ENCODE measurements around the gene TMEM51.
A peak's percentile ranks its signal among the peaks of the same experiment; 100 is the strongest.
"Not testable (repeated sequence)": the region's sequence is repeated elsewhere in the genome, so short reads cannot be mapped to it uniquely, and the experiment has no call there.

The TMEM51 gene

GRCh38 chr1:15134285-15134684 is 19.3 kb upstream of the TMEM51 start:
- Histone ChIP-seq H3K4me3 (no peak overlapping the region), H3K27ac (no peak overlapping the region), H3K27me3 (no peaks in the 10 kb centered on the region), H3K9me3 (replicated peaks in 1 of 11) (peaks cover 0 to 13% (median 7%) of the 10 kb centered on the region in 11 experiments; a peak in 8 of 22 replicates), H3K4me1 (peaks cover 0 to 31% (median 3%) of the 10 kb centered on the region in 10 experiments; a peak in 16 of 20 replicates), H4K20me1 (no peaks in the 10 kb centered on the region), H3K9ac (no peak overlapping the region), H3K4me2 (no peak overlapping the region), H3K36me3 (no peaks in the 10 kb centered on the region)
- TF ChIP-seq Cebpa-rat (IDR thresholded peaks at IDR 0.05): no peak

GRCh38 chr1:15135604-15136003 is 17.9 kb upstream of the TMEM51 start:
- Histone ChIP-seq H3K4me2 (peak overlapping the region in 1 of 11 experiments; percentile 16; a peak in 1 of 22 replicates), H3K4me1 (peaks cover 0 to 40% (median 0%) of the 10 kb centered on the region in 10 experiments; a peak in 7 of 20 replicates)
- not testable (repeated sequence) for H3K27me3 ChIP-seq; H3K4me3 ChIP-seq; H3K36me3 ChIP-seq; H3K27ac ChIP-seq; H3K9me3 ChIP-seq (replicated peaks in 1 of 11); H3K9ac ChIP-seq; H4K20me1 ChIP-seq

DNA sequence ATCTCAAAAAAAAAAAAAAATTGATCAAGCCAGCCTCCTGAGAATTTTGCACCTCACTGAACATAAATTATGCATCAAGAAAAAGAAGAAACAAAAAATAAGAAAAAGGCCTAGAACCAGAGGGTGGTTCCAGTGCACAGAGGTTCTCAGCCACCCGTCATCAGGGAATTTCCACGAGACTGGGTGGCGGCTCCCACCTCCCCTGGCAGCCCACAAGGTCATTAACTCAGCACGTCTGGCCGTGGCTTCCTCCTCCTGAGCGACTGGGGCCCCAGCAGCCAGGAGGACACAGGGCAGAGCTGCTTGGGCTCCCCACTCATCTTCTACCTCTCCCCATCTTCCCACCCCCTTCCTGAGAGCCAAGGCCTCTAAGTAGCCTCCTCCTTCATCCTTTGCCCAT is 15.7 kb upstream of the TMEM51 start:
- H3K4me1 ChIP-seq: peaks cover 15 to 63% (median 19%) of the 10 kb centered on the region in 10 experiments
- peaks cover 0 to 5% (median 0%) of the 10 kb centered on the region in 11 experiments; a peak in 1 of 22 replicates for H3K9me3 ChIP-seq (replicated peaks in 1 of 11)
- peak overlapping the region in 1 of 11 experiments; percentile 25; a peak in 1 of 22 replicates for H3K27ac ChIP-seq
- H3K36me3 ChIP-seq: no peaks in the 10 kb centered on the region
- no peak overlapping the region for H3K9ac ChIP-seq
- H3K4me2 ChIP-seq: peak overlapping the region in 3 of 11 experiments; percentile 57 to 84 (median 57); a peak in 6 of 22 replicates
- H3K27me3 ChIP-seq: no peaks in the 10 kb centered on the region
- TF ChIP-seq Cebpa-rat (IDR thresholded peaks at IDR 0.05): no peak
- no peak overlapping the region for H3K4me3 ChIP-seq
- no peaks in the 10 kb centered on the region for H4K20me1 ChIP-seq

GRCh38 chr1:15139654-15140350 is 13.7 kb upstream of the TMEM51 start:
- Histone ChIP-seq H3K4me3 (no peak overlapping the region), H3K9ac (no peak overlapping the region), H4K20me1 (no peaks in the 10 kb centered on the region), H3K9me3 (replicated peaks in 1 of 11) (no peaks in the 10 kb centered on the region; a peak in 1 of 22 replicates), H3K4me1 (peaks cover 15 to 73% (median 19%) of the 10 kb centered on the region in 10 experiments), H3K27ac (no peak overlapping the region), H3K36me3 (no peaks in the 10 kb centered on the region), H3K4me2 (peak overlapping the region in 2 of 11 experiments; percentile 84 to 86; a peak in 3 of 22 replicates), H3K27me3 (no peaks in the 10 kb centered on the region)
- no peak for TF ChIP-seq Cebpa-rat (IDR thresholded peaks at IDR 0.05)

DNA sequence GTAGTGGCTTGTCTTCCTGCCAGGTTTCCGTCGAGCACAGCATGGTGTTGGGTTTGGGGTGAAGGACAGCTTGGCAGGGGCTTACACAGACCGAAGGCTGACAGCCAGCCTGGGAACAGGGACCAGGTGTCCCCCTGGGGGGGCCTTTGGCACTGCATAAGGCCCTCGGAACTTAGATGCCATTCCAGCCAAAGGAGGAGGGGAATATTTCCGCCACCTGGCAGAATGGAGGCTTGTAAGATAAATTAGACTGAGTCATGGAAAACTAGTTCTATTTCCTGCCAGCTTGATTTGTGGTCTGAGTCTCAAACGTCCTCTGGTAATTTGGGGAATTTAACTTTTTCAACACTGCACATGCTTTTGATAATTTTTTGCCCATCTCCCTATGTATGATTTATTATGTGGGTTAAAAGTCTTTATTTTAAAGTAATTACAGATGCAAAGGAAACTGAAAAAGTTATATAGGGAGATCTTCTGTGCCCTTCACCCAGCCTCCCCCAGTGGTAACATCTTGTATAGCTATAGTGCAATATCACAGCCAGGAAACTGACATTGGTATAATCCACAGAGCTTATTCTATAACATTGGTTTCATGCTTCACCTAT is 11.5 kb upstream of the TMEM51 start:
- no peaks in the 10 kb centered on the region for H4K20me1 ChIP-seq
- no peaks in the 10 kb centered on the region; a peak in 1 of 22 replicates for H3K9me3 ChIP-seq (replicated peaks in 1 of 11)
- peak overlapping the region; percentile 50 to 86 (median 66) for H3K4me2 ChIP-seq
- peaks cover 15 to 71% (median 19%) of the 10 kb centered on the region in 10 experiments for H3K4me1 ChIP-seq
- H3K9ac ChIP-seq: peak overlapping the region in 1 of 11 experiments; percentile 14; a peak in 2 of 22 replicates
- no peak for TF ChIP-seq Cebpa-rat (IDR thresholded peaks at IDR 0.05)
- H3K27ac ChIP-seq: peak overlapping the region in 10 of 11 experiments; percentile 21 to 57 (median 44); a peak in 15 of 22 replicates
- no peaks in the 10 kb centered on the region for H3K36me3 ChIP-seq
- no peaks in the 10 kb centered on the region for H3K27me3 ChIP-seq
- no peak overlapping the region for H3K4me3 ChIP-seq

DNA sequence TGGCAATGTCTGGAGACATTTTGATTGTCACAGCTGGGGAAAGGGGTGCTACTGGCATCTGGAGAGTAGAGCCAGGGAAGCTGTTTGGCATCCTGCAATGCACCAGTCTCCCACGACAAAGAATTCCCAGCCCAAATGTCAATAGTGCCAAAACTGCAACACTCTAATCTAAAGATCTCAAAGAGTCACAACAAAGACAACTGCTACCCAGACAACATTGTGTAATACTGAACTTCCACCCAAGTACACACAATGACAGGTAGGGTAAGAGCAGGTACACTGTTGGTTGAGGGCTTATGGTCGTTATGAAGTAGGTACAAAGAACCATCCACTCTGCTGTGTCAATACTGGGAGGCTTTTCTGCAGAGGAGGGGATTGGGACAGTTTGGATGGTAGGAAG is 8.2 kb upstream of the TMEM51 start:
- H3K36me3 ChIP-seq: no peaks in the 10 kb centered on the region
- H3K9me3 ChIP-seq (replicated peaks in 1 of 11): no peaks in the 10 kb centered on the region; a peak in 1 of 22 replicates
- no peak for TF ChIP-seq Cebpa-rat (IDR thresholded peaks at IDR 0.05)
- H3K27me3 ChIP-seq: peaks cover 0 to 5% (median 3%) of the 10 kb centered on the region in 11 experiments; a peak in 9 of 22 replicates
- H3K4me1 ChIP-seq: peaks cover 15 to 59% (median 19%) of the 10 kb centered on the region in 10 experiments
- H3K9ac ChIP-seq: no peak overlapping the region
- peak overlapping the region in 1 of 11 experiments; percentile 67; a peak in 2 of 22 replicates for H3K4me2 ChIP-seq
- no peak overlapping the region for H3K27ac ChIP-seq
- no peak overlapping the region for H3K4me3 ChIP-seq
- H4K20me1 ChIP-seq: no peaks in the 10 kb centered on the region

DNA sequence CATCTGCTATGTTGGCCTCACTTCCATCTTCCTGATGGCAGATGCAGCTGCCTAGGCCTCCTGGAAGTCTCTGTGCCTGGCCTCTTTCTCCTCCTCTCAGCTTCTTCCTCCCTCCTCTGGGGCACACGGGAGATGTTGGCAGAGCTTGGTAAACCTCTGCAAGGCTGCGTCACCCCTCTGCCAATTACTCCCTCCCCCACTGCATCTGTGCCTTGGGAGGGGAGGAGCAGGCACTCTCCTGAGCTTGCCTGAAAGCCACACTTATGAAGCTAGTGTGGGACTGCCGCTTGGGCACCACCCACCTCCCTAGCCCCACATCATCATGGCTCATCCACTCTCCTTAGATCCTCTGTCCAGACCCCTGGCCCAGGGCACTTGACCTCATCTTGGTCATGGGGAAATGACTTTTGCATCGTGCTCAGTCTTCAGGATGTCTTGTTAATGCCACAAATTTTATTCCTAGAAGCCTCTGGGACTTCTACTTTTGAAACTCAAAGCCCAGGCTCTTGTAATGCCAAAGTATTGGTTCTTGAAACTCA is 7.3 kb upstream of the TMEM51 start:
- H3K4me2 ChIP-seq: peak overlapping the region in 1 of 11 experiments; percentile 67; a peak in 4 of 22 replicates
- H3K4me1 ChIP-seq: peaks cover 15 to 50% (median 16%) of the 10 kb centered on the region in 10 experiments
- no peaks in the 10 kb centered on the region for H3K36me3 ChIP-seq
- no peak overlapping the region for H3K9ac ChIP-seq
- peaks cover 7 to 14% (median 12%) of the 10 kb centered on the region in 11 experiments; a peak in 19 of 22 replicates for H3K27me3 ChIP-seq
- H3K9me3 ChIP-seq (replicated peaks in 1 of 11): no peaks in the 10 kb centered on the region; a peak in 1 of 22 replicates
- no peaks in the 10 kb centered on the region; a peak in 1 of 22 replicates for H4K20me1 ChIP-seq
- H3K4me3 ChIP-seq: no peak overlapping the region
- no peak for TF ChIP-seq Cebpa-rat (IDR thresholded peaks at IDR 0.05)
- H3K27ac ChIP-seq: no peak overlapping the region

- Histone ChIP-seq H3K36me3 (no peaks in the 10 kb centered on the region), H3K4me1 (peaks cover 8 to 49% (median 9%) of the 10 kb centered on the region in 10 experiments), H3K9ac (no peak overlapping the region), H3K9me3 (replicated peaks in 1 of 11) (no peaks in the 10 kb centered on the region; a peak in 1 of 22 replicates), H3K4me3 (no peak overlapping the region), H3K4me2 (peak overlapping the region in 2 of 11 experiments; percentile 8 to 67; a peak in 3 of 22 replicates), H3K27ac (no peak overlapping the region), H4K20me1 (peaks cover 0 to under 1% (median 0%) of the 10 kb centered on the region in 11 experiments; a peak in 1 of 22 replicates), H3K27me3 (peaks cover 14 to 22% (median 20%) of the 10 kb centered on the region in 11 experiments; a peak in 20 of 22 replicates)
- no peak for TF ChIP-seq Cebpa-rat (IDR thresholded peaks at IDR 0.05)
Observed at GRCh38 chr1:15146971-15147376, 6.6 kb upstream of the TMEM51 start.

DNA sequence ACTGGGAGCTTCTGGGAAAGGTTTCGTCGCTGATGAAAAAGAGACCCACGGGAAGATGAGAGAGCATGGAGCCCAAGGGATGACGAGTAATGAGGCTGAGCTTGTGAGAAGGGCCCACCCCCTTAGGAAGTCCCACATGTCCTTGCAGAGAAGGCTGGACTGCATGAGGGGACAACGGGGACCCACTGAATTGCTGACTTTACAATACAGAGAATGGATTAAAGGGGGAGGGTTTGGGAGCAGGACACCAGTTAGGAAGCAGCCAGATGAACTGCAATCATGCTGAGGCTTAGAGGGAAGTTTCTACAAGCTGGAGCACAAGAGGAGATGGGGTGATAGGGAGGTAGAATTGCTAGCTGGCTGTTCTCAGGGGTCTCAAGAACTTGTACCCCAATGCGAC is 5.5 kb upstream of the TMEM51 start:
- H4K20me1 ChIP-seq: peaks cover 0 to 11% (median 4%) of the 10 kb centered on the region in 11 experiments; a peak in 8 of 22 replicates
- no peak overlapping the region for H3K4me3 ChIP-seq
- H3K9me3 ChIP-seq (replicated peaks in 1 of 11): no peaks in the 10 kb centered on the region; a peak in 1 of 22 replicates
- peaks cover 17 to 31% (median 30%) of the 10 kb centered on the region in 11 experiments; a peak in 20 of 22 replicates for H3K27me3 ChIP-seq
- no peak overlapping the region for H3K9ac ChIP-seq
- peaks cover 4 to 41% (median 7%) of the 10 kb centered on the region in 10 experiments; a peak in 19 of 20 replicates for H3K4me1 ChIP-seq
- no peak for TF ChIP-seq Cebpa-rat (IDR thresholded peaks at IDR 0.05)
- no peak overlapping the region; a peak in 1 of 22 replicates for H3K4me2 ChIP-seq
- H3K36me3 ChIP-seq: no peaks in the 10 kb centered on the region
- no peak overlapping the region for H3K27ac ChIP-seq
